HCT116 (cell line): ENCODE data around the gene TRAPPC12. TPM values are rescaled to one million over a fixed set of nuclear protein-coding genes. Genes with fewer than 3 reads are reported as not detected.

Source experiments
- ATAC-seq: fragments of 200-7000 bp; cut with Tn5 transposase; 2 replicates; pipeline ENCODE4 v1.9.1; 2020; ENCODE audit warnings: mild to moderate bottlenecking, moderate library complexity
- BruUV-seq: library from RNA; stranded (reverse); fragments of 400-500 nt; replicated peaks from 2 replicates; lab custom pipeline; 2021; lab: Mats Ljungman, UMichigan
- CTCF ChIA-PET: fragments of 300-600 bp; sonication (Branson Sonifier 250); formaldehyde crosslinking; loops from one replicate; lab custom pipeline; 2021; ENCODE audit warnings: antibody characterized with exemption; lab: Charles Lee
- POLR2A ChIA-PET: fragments of 300-600, 350-600 bp; sonication (Branson Sonifier 250); formaldehyde crosslinking; loops from one replicate; lab custom pipeline; 2021; ENCODE audit warnings: antibody characterized with exemption; lab: Charles Lee
- RAD21 ChIA-PET, 2 experiments: fragments of 300-600 bp; sonication (Branson Sonifier 250); formaldehyde crosslinking; loops; one replicate each; lab custom pipeline; 2023; ENCODE audit warnings: low total read pairs in 2 of 2; ENCODE audit not compliant: uncharacterized antibody in 2 of 2, unreplicated experiment in 2 of 2, low non-redundant PET in 1 of 2; lab: Charles Lee
- DNase-seq: peaks from one replicate; pipeline ENCODE4 v3.0.0-alpha.2; 2010; ENCODE audit warnings: low read depth, low spot score
- H2AFZ ChIP-seq: fragments of 200-600 bp; shearing (Covaris generic), sonication (generic); 2 replicates; pipeline ENCODE4 v1.6.1; 2017; ENCODE audit warnings: low read depth, mixed run types, mixed read lengths, antibody characterized with exemption, low read length; ENCODE audit not compliant: poor library complexity, severe bottlenecking
- H3K27ac ChIP-seq: 2 replicates; pipeline ENCODE4 v1.5.1; 2012; ENCODE audit warnings: low read depth, low read length
- H3K27me3 ChIP-seq: fragments of 200-600 bp; sonication (generic); 2 replicates; pipeline ENCODE4 v1.6.1; 2016; ENCODE audit warnings: mixed run types, low read length, mixed read lengths; ENCODE audit not compliant: insufficient read depth
- H3K36me3 ChIP-seq, 2 experiments: fragments of 200-500 bp in 1 of 2; fragments of 200-600 bp in 1 of 2; sonication (Bioruptor generic) in 1 of 2; sonication (generic) in 1 of 2; 2 replicates each; pipeline versions ENCODE4 v1.5.1 to v1.6.1; 2014 to 2016; ENCODE audit warnings: low read length in 2 of 2, inconsistent platforms in 1 of 2, mixed read lengths in 1 of 2, mixed run types in 1 of 2; ENCODE audit not compliant: insufficient read depth in 2 of 2, control insufficient read depth in 1 of 2
- H3K4me1 ChIP-seq, 2 experiments: fragments of 200-600 bp in 1 of 2; sonication (generic) in 1 of 2; 2 replicates each; pipeline versions ENCODE4 v1.5.1 to v1.6.1; 2012 to 2017; ENCODE audit warnings: low read length in 2 of 2, inconsistent platforms in 1 of 2, mild to moderate bottlenecking in 1 of 2, mixed read lengths in 1 of 2, mixed run types in 1 of 2, moderate library complexity in 1 of 2; ENCODE audit not compliant: insufficient read depth in 2 of 2, control insufficient read depth in 1 of 2
- H3K4me2 ChIP-seq: fragments of 200-600 bp; sonication (generic); 2 replicates; pipeline ENCODE4 v1.6.1; 2017; ENCODE audit warnings: mixed run types, low read length, mixed read lengths
- H3K4me3 ChIP-seq, 2 experiments: fragments of 200-600 bp in 1 of 2; sonication (generic) in 1 of 2; replicated peaks in 1 of 2; 2 replicates each; pipeline ENCODE4 v1.5.1; 2011 to 2016; ENCODE audit warnings: low read length in 2 of 2, control low read depth in 1 of 2, low read depth in 1 of 2, mild to moderate bottlenecking in 1 of 2, mixed read lengths in 1 of 2, mixed run types in 1 of 2
- H3K79me2 ChIP-seq: fragments of 200-600 bp; sonication (generic); 2 replicates; pipeline ENCODE4 v1.6.1; 2017; ENCODE audit warnings: mild to moderate bottlenecking, mixed run types, low read length, moderate library complexity, mixed read lengths; ENCODE audit not compliant: insufficient read depth
- H3K9ac ChIP-seq: fragments of 200-600 bp; sonication (generic); 2 replicates; pipeline ENCODE4 v1.6.1; 2016; ENCODE audit warnings: low read length, mixed read lengths
- H3K9me2 ChIP-seq: fragments of 200-600 bp; sonication (generic), shearing (Covaris generic); 2 replicates; pipeline ENCODE4 v1.6.1; 2017; ENCODE audit warnings: mixed run types, mild to moderate bottlenecking, moderate library complexity; ENCODE audit not compliant: insufficient read depth
- H3K9me3 ChIP-seq, 2 experiments: fragments of 200-500 bp in 1 of 2; fragments of 200-600 bp in 1 of 2; sonication (Bioruptor generic) in 1 of 2; sonication (generic) in 1 of 2; 2 replicates each; pipeline ENCODE4 v1.6.1; 2014 to 2017; ENCODE audit warnings: low read length in 2 of 2, mixed read lengths in 2 of 2, inconsistent platforms in 1 of 2, low read depth in 1 of 2, mild to moderate bottlenecking in 1 of 2, mixed run types in 1 of 2, moderate library complexity in 1 of 2; ENCODE audit not compliant: control insufficient read depth in 1 of 2, insufficient read depth in 1 of 2
- H4K20me1 ChIP-seq: fragments of 200-600 bp; sonication (generic), shearing (Covaris generic); 2 replicates; pipeline ENCODE4 v1.6.1; 2017; ENCODE audit warnings: mixed run types, mild to moderate bottlenecking, moderate library complexity; ENCODE audit not compliant: insufficient read depth
- CEBPB ChIP-seq: IDR thresholded peaks from 2 replicates; pipeline ENCODE4 v1.6.1; 2012; ENCODE audit warnings: low read depth
- EGR1 ChIP-seq: IDR thresholded peaks from 2 replicates; pipeline ENCODE4 v1.6.1; 2012; ENCODE audit warnings: low read depth
- EZH2phosphoT487 ChIP-seq: fragments of 200-600 bp; IDR thresholded peaks from 2 replicates; pipeline ENCODE4 v1.6.1; 2018; ENCODE audit warnings: antibody characterized with exemption, borderline replicate concordance
- POLR2A ChIP-seq: IDR thresholded peaks from 2 replicates; pipeline ENCODE4 v1.7.0; 2011; ENCODE audit warnings: borderline replicate concordance; ENCODE audit not compliant: insufficient read depth, insufficient read length; ENCODE audit errors: extremely low read depth
- POLR2AphosphoS5 ChIP-seq: IDR thresholded peaks from 2 replicates; pipeline ENCODE4 v1.6.1; 2011; ENCODE audit warnings: mild to moderate bottlenecking, low read depth, low read length, moderate library complexity
- SIN3A ChIP-seq: IDR thresholded peaks from 2 replicates; pipeline ENCODE4 v1.6.1; 2012; ENCODE audit warnings: low read depth
- YY1 ChIP-seq: IDR thresholded peaks from 2 replicates; pipeline ENCODE4 v1.6.1; 2011; ENCODE audit warnings: low read length, low read depth, moderate library complexity, mild to moderate bottlenecking; ENCODE audit not compliant: insufficient replicate concordance; ENCODE audit errors: extremely low read depth
- ZNF274 ChIP-seq: fragments of 200-500 bp; sonication (Bioruptor generic); IDR thresholded peaks from 2 replicates; pipeline ENCODE4 v1.6.1; 2014; ENCODE audit warnings: mild to moderate bottlenecking, low read depth, low read length, inconsistent platforms
- intact Hi-C: fragments of 100-400 bp; cut with micrococcal nuclease; formaldehyde crosslinking; loops from 2 replicates; pipeline ENCODE4 v1.10.0; 2022
- total RNA-seq: library from RNA; stranded (reverse); gene quantifications from one replicate; pipeline ENCODE4 v1.2.1, GENCODE V29; 2021; ENCODE audit not compliant: unreplicated experiment
- TF ChIP-seq, protein P1 (sequence below): IDR thresholded peaks from 2 replicates; pipeline ENCODE4 v1.6.1; 2012
- TF ChIP-seq, protein P2 (sequence below), 3 experiments: fragments of 200-600 bp in 1 of 3; sonication (generic) in 1 of 3; IDR thresholded peaks in 2 of 3; conservative IDR thresholded peaks in 1 of 3; 2 replicates each; pipeline ENCODE4 v1.5.1; 2012 to 2017; ENCODE audit warnings: low read depth in 2 of 3, low read length in 2 of 3, antibody characterized with exemption in 1 of 3, borderline replicate concordance in 1 of 3, control low read depth in 1 of 3, mild to moderate bottlenecking in 1 of 3, mixed read lengths in 1 of 3, mixed run types in 1 of 3, moderate library complexity in 1 of 3; ENCODE audit not compliant: insufficient read depth in 1 of 3
- TF ChIP-seq, protein P3 (sequence below): IDR thresholded peaks from 2 replicates; pipeline ENCODE4 v1.6.1; 2012

The TRAPPC12 gene
- total RNA-seq, 1 experiment from 2014 or later, result 47.4 TPM

DNA sequence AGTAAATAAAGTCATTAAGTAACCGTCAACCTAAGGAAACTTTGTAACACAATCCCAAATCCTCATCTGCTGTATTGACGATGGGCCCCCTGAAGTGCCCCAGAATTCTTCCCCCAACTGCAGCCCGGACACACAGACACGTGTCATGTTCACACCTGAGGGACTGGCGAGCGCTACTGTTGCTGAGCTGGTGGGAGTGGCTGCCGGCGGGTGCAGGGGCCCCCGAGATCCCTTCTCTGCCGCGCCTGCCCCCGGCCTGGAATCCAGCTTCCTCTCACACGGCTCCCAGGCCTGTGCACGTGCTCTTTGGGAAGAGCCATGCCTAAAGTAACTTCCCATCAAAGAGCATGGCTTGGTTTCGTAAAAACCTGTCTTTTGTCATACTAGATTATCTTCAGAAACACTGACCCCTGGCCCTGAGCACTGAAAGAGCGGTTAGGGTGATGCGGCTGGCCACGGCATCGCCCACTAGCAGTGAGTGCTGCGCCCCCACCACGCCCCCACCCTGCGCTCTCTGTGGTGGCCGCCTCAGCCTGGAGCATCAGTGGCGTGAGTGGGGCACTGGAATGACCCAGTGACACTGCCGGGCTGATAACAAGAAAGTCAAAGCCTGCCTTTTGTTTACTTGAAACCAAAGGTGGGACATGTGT, 83.8 kb downstream of the TRAPPC12 start:
- TF ChIP-seq POLR2A (no peak), EGR1 (no peak), ZNF274 (no peak), EZH2phosphoT487 (no peak), POLR2AphosphoS5 (no peak), CEBPB (no peak), YY1 (no peak), SIN3A (no peak)
- TF ChIP-seq, protein P1, sequence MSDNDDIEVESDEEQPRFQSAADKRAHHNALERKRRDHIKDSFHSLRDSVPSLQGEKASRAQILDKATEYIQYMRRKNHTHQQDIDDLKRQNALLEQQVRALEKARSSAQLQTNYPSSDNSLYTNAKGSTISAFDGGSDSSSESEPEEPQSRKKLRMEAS, result no peak
- TF ChIP-seq, protein P2, sequence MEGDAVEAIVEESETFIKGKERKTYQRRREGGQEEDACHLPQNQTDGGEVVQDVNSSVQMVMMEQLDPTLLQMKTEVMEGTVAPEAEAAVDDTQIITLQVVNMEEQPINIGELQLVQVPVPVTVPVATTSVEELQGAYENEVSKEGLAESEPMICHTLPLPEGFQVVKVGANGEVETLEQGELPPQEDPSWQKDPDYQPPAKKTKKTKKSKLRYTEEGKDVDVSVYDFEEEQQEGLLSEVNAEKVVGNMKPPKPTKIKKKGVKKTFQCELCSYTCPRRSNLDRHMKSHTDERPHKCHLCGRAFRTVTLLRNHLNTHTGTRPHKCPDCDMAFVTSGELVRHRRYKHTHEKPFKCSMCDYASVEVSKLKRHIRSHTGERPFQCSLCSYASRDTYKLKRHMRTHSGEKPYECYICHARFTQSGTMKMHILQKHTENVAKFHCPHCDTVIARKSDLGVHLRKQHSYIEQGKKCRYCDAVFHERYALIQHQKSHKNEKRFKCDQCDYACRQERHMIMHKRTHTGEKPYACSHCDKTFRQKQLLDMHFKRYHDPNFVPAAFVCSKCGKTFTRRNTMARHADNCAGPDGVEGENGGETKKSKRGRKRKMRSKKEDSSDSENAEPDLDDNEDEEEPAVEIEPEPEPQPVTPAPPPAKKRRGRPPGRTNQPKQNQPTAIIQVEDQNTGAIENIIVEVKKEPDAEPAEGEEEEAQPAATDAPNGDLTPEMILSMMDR (IDR thresholded peaks at IDR 0.05 in 2 of 3, conservative IDR thresholded peaks at IDR 0.05 in 1 of 3; ENCODE audit: borderline replicate concordance in 1 of 3, insufficient read depth in 1 of 3, low read depth in 2 of 3, low read length in 2 of 3), result no peak
- TF ChIP-seq, protein P3, sequence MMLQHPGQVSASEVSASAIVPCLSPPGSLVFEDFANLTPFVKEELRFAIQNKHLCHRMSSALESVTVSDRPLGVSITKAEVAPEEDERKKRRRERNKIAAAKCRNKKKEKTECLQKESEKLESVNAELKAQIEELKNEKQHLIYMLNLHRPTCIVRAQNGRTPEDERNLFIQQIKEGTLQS, result no peak
- Histone ChIP-seq H3K9me2 (no peaks in the 10 kb centered on the region), H3K36me3 (no peaks in the 10 kb centered on the region), H3K79me2 (no peaks in the 10 kb centered on the region), H3K9me3 (no peaks in the 10 kb centered on the region), H2AFZ (no peak overlapping the region), H3K4me2 (no peak overlapping the region), H3K4me1 (no peaks in the 10 kb centered on the region), H3K9ac (no peak overlapping the region), H3K27ac (no peak overlapping the region), H4K20me1 (no peaks in the 10 kb centered on the region), H3K27me3 (no peaks in the 10 kb centered on the region), H3K4me3 (no peak overlapping the region)
- RAD21 ChIA-PET, result no interaction called here
- POLR2A ChIA-PET, result no interaction called here
- intact Hi-C loops, result loop anchor here (2.0 kb wide), 1 partner anchor 619 kb away; no protein-coding TSS in a partner anchor
- BruUV-seq, result no TSS peak
- DNase-seq (no peak), ATAC-seq (no peak)
- CTCF ChIA-PET, result no interaction called here
